Testis (tissue), 3 donors: ENCODE results near the gene ZNF135. TPM values are rescaled to one million over a fixed set of nuclear protein-coding genes. Genes with fewer than 3 reads are reported as not detected.

Experiments
- DNase-seq: peaks from one replicate; pipeline ENCODE4 v3.0.0-alpha.2; 2019
- H3K27ac ChIP-seq, 2 donors: fragments of 200-600 bp; sonication (generic); one replicate each; pipeline ENCODE4 v1.5.1; 2019
- H3K27me3 ChIP-seq: fragments of 200-600 bp; sonication (generic); one replicate; pipeline ENCODE4 v1.5.1; 2019
- H3K36me3 ChIP-seq: fragments of 200-600 bp; sonication (generic); one replicate; pipeline ENCODE4 v1.5.1; 2017; ENCODE audit warnings: low read depth; ENCODE audit errors: missing control alignments
- H3K4me1 ChIP-seq: fragments of 200-600 bp; sonication (generic); one replicate; pipeline ENCODE4 v1.5.1; 2019
- H3K4me3 ChIP-seq, 2 donors: fragments of 200-600 bp; sonication (generic); one replicate each; pipeline ENCODE4 v1.5.1; 2017 to 2019
- H3K9me3 ChIP-seq: fragments of 200-600 bp; sonication (generic); one replicate; pipeline ENCODE4 v1.5.1; 2017
- CTCF ChIP-seq, 3 experiments: fragments of 450-650 bp in 2 of 3; fragments of 200-600 bp in 1 of 3; sonication (generic) in 1 of 3; IDR thresholded peaks; one replicate each; pipeline ENCODE4 v1.5.1; 2016 to 2019; ENCODE audit warnings: antibody characterized with exemption in 3 of 3, mild to moderate bottlenecking in 2 of 3, moderate library complexity in 1 of 3
- POLR2A ChIP-seq: fragments of 450-650 bp; IDR thresholded peaks from one replicate; pipeline ENCODE4 v1.6.1; 2017; ENCODE audit warnings: antibody characterized with exemption, mild to moderate bottlenecking, moderate library complexity
- WGBS, 2 donors: methylation state at CpG; one replicate each; pipeline ENCODE4 v1.1.5; 2018; 5-methylcytosine and 5-hydroxymethylcytosine counted together
- intact Hi-C: fragments of 100-400 bp; cut with DNase I; formaldehyde crosslinking; loops from one replicate; pipeline ENCODE4 v1.15.1; 2023; ENCODE audit warnings: low total_unique reads
- polyA plus RNA-seq: library from polyadenylated mRNA; stranded (reverse); fragments of 350-450 nt; fragmentation: Illumina TruSeq; extraction: RNeasy Lipid Tissue Mini Kit (QIAGEN cat#74804); gene quantifications from one replicate; pipeline ENCODE4 v1.2.3, GENCODE V29; 2014; ENCODE audit warnings: low read depth, low replicate concordance; ENCODE audit not compliant: insufficient read depth
- total RNA-seq, 2 donors: library from RNA; depleted of rRNA; stranded (reverse); fragments of >200 nt; gene quantifications; one replicate each; pipeline ENCODE4 v1.2.3, GENCODE V29; 2016

ZNF135 gene
- total and polyA plus RNA-seq, 3 donors from 2014 or later, result 14.5 to 33.7 (median 19.1) TPM

- TF ChIP-seq POLR2A (no peak), CTCF (IDR thresholded peaks at IDR 0.05) (no peak)
- Histone ChIP-seq H3K27me3 (no peaks in the 10 kb centered on the region), H3K36me3 (no peaks in the 10 kb centered on the region), H3K4me1 (no peaks in the 10 kb centered on the region), H3K27ac (no peak overlapping the region), H3K9me3 (no peaks in the 10 kb centered on the region), H3K4me3 (peak overlapping the region; percentile 18 to 46)
- intact Hi-C loops, result loop anchor here (10.0 kb wide), 1 partner anchor 130 kb away; the partner anchor contains the start of gene ZNF329
- WGBS, 2 donors, result 71 to 81% methylated on average over 12 of the region's 12 CpGs
- no peak for DNase-seq
Measured at GRCh38 chr19:58024661-58025060, 34.4 kb upstream of the ZNF135 start.

GRCh38 chr19:58033741-58034476 is 25.2 kb upstream of the ZNF135 start, which contains the start of gene ZSCAN1:
ZSCAN1 (plus strand) TSS chr19:58034025; CDS start chr19:58037837, 3,812 bp downstream.
- peak in 1 of 3 experiments; percentile 1 for TF ChIP-seq CTCF (IDR thresholded peaks at IDR 0.05)
- peak; percentile 57 for TF ChIP-seq POLR2A
- intact Hi-C loops, result no loop called here
- WGBS, 2 donors, result 0% methylated on average over 5 to 25 of the region's 101 CpGs
- H3K27me3 ChIP-seq, result no peaks in the 10 kb centered on the region
- peak within 1 kb of the TSS; percentile 53 to 59 for H3K4me3 ChIP-seq
- H3K27ac ChIP-seq, result no peak within 1 kb of the TSS
- no peaks in the 10 kb centered on the region for H3K9me3 ChIP-seq
- no peaks in the 10 kb centered on the region for H3K36me3 ChIP-seq
- DNase-seq, result peak; percentile 97
- H3K4me1 ChIP-seq, result no peaks in the 10 kb centered on the region

GRCh38 chr19:58034477-58034793 is 24.6 kb upstream of the ZNF135 start:
- Histone ChIP-seq H3K4me1 (no peaks in the 10 kb centered on the region), H3K4me3 (peak overlapping the region; percentile 53 to 59), H3K27me3 (no peaks in the 10 kb centered on the region), H3K27ac (no peak overlapping the region), H3K9me3 (no peaks in the 10 kb centered on the region), H3K36me3 (no peaks in the 10 kb centered on the region)
- intact Hi-C loops, result no loop called here
- TF ChIP-seq CTCF (IDR thresholded peaks at IDR 0.05) (no peak), POLR2A (no peak)
- DNase-seq, result no peak
- WGBS, 2 donors, result 3 to 8% methylated on average over 17 of the region's 20 CpGs

GRCh38 chr19:58035863-58036262 is 23.2 kb upstream of the ZNF135 start:
- H3K27ac ChIP-seq, result no peak overlapping the region
- H3K9me3 ChIP-seq, result no peaks in the 10 kb centered on the region
- no peaks in the 10 kb centered on the region for H3K27me3 ChIP-seq
- no peaks in the 10 kb centered on the region for H3K4me1 ChIP-seq
- no peak for TF ChIP-seq CTCF (IDR thresholded peaks at IDR 0.05)
- TF ChIP-seq POLR2A, result no peak
- no peak overlapping the region for H3K4me3 ChIP-seq
- H3K36me3 ChIP-seq, result no peaks in the 10 kb centered on the region
- no peak for DNase-seq
- intact Hi-C loops, result no loop called here
- 70 to 71% methylated on average over 8 of the region's 8 CpGs for WGBS, 2 donors
